H9 (cell line): ENCODE results near the gene UQCR11. TPM values are rescaled to one million over a fixed set of nuclear protein-coding genes. Genes with fewer than 3 reads are reported as not detected.

Experiments
- DNase-seq: peaks from one replicate; pipeline ENCODE4 v3.0.0-alpha.2; 2017
- H2AFZ ChIP-seq: one replicate; pipeline ENCODE4 v1.6.1; 2013; ENCODE audit warnings: mild to moderate bottlenecking, low read length, control low read depth, moderate library complexity
- H2AK5ac ChIP-seq: 2 replicates; pipeline ENCODE4 v1.6.1; 2013; ENCODE audit warnings: low read length, control low read depth, mixed read lengths; ENCODE audit not compliant: insufficient read length
- H2BK120ac ChIP-seq: one replicate; pipeline ENCODE4 v1.6.1; 2013; ENCODE audit warnings: low read depth, mild to moderate bottlenecking, low read length, control low read depth, inconsistent platforms; ENCODE audit not compliant: poor library complexity, severe bottlenecking
- H2BK12ac ChIP-seq: 2 replicates; pipeline ENCODE4 v1.6.1; 2013; ENCODE audit warnings: low read length, control low read depth, mixed read lengths, low read depth; ENCODE audit not compliant: insufficient read length
- H2BK15ac ChIP-seq: 2 replicates; pipeline ENCODE4 v1.6.1; 2013; ENCODE audit warnings: low read depth, low read length, control low read depth
- H2BK20ac ChIP-seq: one replicate; pipeline ENCODE4 v1.6.1; 2013; ENCODE audit warnings: low read depth, mild to moderate bottlenecking, low read length, control low read depth, inconsistent platforms; ENCODE audit not compliant: poor library complexity, severe bottlenecking
- H2BK5ac ChIP-seq: 2 replicates; pipeline ENCODE4 v1.6.1; 2013; ENCODE audit warnings: low read length, control low read depth, mixed read lengths; ENCODE audit not compliant: insufficient read length
- H3K14ac ChIP-seq: 2 replicates; pipeline ENCODE4 v1.6.1; 2013; ENCODE audit warnings: low read length, control low read depth; ENCODE audit not compliant: insufficient read depth
- H3K18ac ChIP-seq: 2 replicates; pipeline ENCODE4 v1.6.1; 2013; ENCODE audit warnings: low read depth, mild to moderate bottlenecking, mixed read lengths, low read length, control low read depth; ENCODE audit not compliant: insufficient read length
- H3K23ac ChIP-seq: 2 replicates; pipeline ENCODE4 v1.6.1; 2013; ENCODE audit warnings: low read length, control low read depth, mixed read lengths, low read depth; ENCODE audit not compliant: insufficient read length
- H3K23me2 ChIP-seq: 2 replicates; pipeline ENCODE4 v1.6.1; 2013; ENCODE audit warnings: low read depth, mild to moderate bottlenecking, mixed read lengths, low read length, control low read depth; ENCODE audit not compliant: insufficient read length, poor library complexity, severe bottlenecking
- H3K27ac ChIP-seq: 2 replicates; pipeline ENCODE4 v1.5.1; 2013; ENCODE audit warnings: low read length, control low read depth, mixed read lengths, low read depth; ENCODE audit not compliant: insufficient read length
- H3K27me3 ChIP-seq: 2 replicates; pipeline ENCODE4 v1.6.1; 2013; ENCODE audit warnings: low read length, control low read depth, inconsistent platforms; ENCODE audit not compliant: insufficient read depth
- H3K4ac ChIP-seq: 2 replicates; pipeline ENCODE4 v1.6.1; 2013; ENCODE audit warnings: low read depth, mild to moderate bottlenecking, control low read depth, inconsistent platforms, low read length, moderate library complexity
- H3K4me1 ChIP-seq: 2 replicates; pipeline ENCODE4 v1.6.1; 2013; ENCODE audit warnings: low read length, control low read depth, inconsistent platforms; ENCODE audit not compliant: insufficient read depth
- H3K4me2 ChIP-seq: 2 replicates; pipeline ENCODE4 v1.6.1; 2013; ENCODE audit warnings: low read length, control low read depth, mixed read lengths; ENCODE audit not compliant: insufficient read length, insufficient read depth
- H3K56ac ChIP-seq: 2 replicates; pipeline ENCODE4 v1.6.1; 2013; ENCODE audit warnings: low read depth, mild to moderate bottlenecking, mixed read lengths, low read length, control low read depth; ENCODE audit not compliant: insufficient read length
- H3K79me1 ChIP-seq: 2 replicates; pipeline ENCODE4 v1.6.1; 2013; ENCODE audit warnings: low read depth, mild to moderate bottlenecking, moderate library complexity, low read length, control low read depth, inconsistent platforms; ENCODE audit not compliant: insufficient read depth, poor library complexity, severe bottlenecking
- H3K79me2 ChIP-seq: 2 replicates; pipeline ENCODE4 v1.6.1; 2013; ENCODE audit warnings: low read length, control low read depth, inconsistent platforms; ENCODE audit not compliant: insufficient read depth
- H3K9ac ChIP-seq: 2 replicates; pipeline ENCODE4 v1.6.1; 2013; ENCODE audit warnings: low read length, control low read depth, mixed read lengths; ENCODE audit not compliant: insufficient read length; ENCODE audit errors: extremely low read depth
- H3K9me3 ChIP-seq: one replicate; pipeline ENCODE4 v1.6.1; 2013; ENCODE audit warnings: low read depth, low read length, inconsistent platforms; ENCODE audit not compliant: control insufficient read depth
- H3T11ph ChIP-seq: one replicate; pipeline ENCODE4 v1.6.1; 2013; ENCODE audit warnings: mild to moderate bottlenecking, low read length, control low read depth, inconsistent platforms
- H4K20me1 ChIP-seq: one replicate; pipeline ENCODE4 v1.6.1; 2013; ENCODE audit not compliant: control insufficient read depth, insufficient read length, insufficient read depth
- H4K5ac ChIP-seq: 2 replicates; pipeline ENCODE4 v1.6.1; 2013; ENCODE audit warnings: low read depth, mild to moderate bottlenecking, mixed read lengths, low read length, control low read depth; ENCODE audit not compliant: insufficient read length
- H4K8ac ChIP-seq: replicated peaks from 2 replicates; pipeline ENCODE4 v1.6.1; 2013; ENCODE audit warnings: low read length, control low read depth, mixed read lengths, low read depth; ENCODE audit not compliant: insufficient read length
- H4K91ac ChIP-seq: 2 replicates; pipeline ENCODE4 v1.6.1; 2013; ENCODE audit warnings: low read depth, mild to moderate bottlenecking, moderate library complexity, mixed read lengths, low read length, control low read depth; ENCODE audit not compliant: insufficient read length
- H3K27ac Mint-ChIP-seq, 3 experiments: 2 replicates in 2 of 3; 3 replicates in 1 of 3; pipeline ENCODE4 v1.8.0; 2020 to 2021; ENCODE audit warnings: mixed read lengths in 3 of 3, mild to moderate bottlenecking in 1 of 3, moderate library complexity in 1 of 3
- H3K27me3 Mint-ChIP-seq: 2 replicates; pipeline ENCODE4 v1.8.0; 2021; ENCODE audit warnings: low read depth, mild to moderate bottlenecking, moderate library complexity, mixed read lengths
- H3K36me3 Mint-ChIP-seq, 3 experiments: 2 replicates in 2 of 3; 3 replicates in 1 of 3; pipeline ENCODE4 v1.8.0; 2020 to 2021; ENCODE audit warnings: low read depth in 3 of 3, mixed read lengths in 3 of 3; ENCODE audit not compliant: insufficient read depth in 1 of 3
- H3K4me1 Mint-ChIP-seq, 2 experiments: 2 replicates each; pipeline ENCODE4 v1.8.0; 2020; ENCODE audit warnings: mixed read lengths in 2 of 2
- H3K4me3 Mint-ChIP-seq, 2 experiments: 2 replicates in 1 of 2; 3 replicates in 1 of 2; pipeline ENCODE4 v1.8.0; 2020 to 2021; ENCODE audit warnings: mild to moderate bottlenecking in 2 of 2, mixed read lengths in 2 of 2, moderate library complexity in 1 of 2
- H3K9me3 Mint-ChIP-seq, 2 experiments: 2 replicates in 1 of 2; 3 replicates in 1 of 2; pipeline ENCODE4 v1.8.0; 2020; ENCODE audit warnings: mild to moderate bottlenecking in 2 of 2, mixed read lengths in 2 of 2, moderate library complexity in 1 of 2
- CTCF ChIP-seq: fragments of 200-600 bp; sonication (generic); conservative IDR thresholded peaks from 3 replicates; pipeline ENCODE4 v1.8.0; 2021; ENCODE audit warnings: antibody characterized with exemption, mild to moderate bottlenecking
- WGBS: extraction: QIAGEN DNeasy Blood & Tissue Kit; methylation state at CpG from one replicate; pipeline ENCODE4 v1.1.7; 2013; ENCODE audit warnings: missing lambda C conversion rate, low lambda C conversion rate, mixed read lengths; ENCODE audit not compliant: insufficient read length; ENCODE audit errors: extremely low coverage; 5-methylcytosine and 5-hydroxymethylcytosine counted together
- long read RNA-seq: library from polyadenylated mRNA; unstranded; transcript quantifications from one replicate; pipeline ENCODE4 v2.0.0, GENCODE V29; 2020
- total RNA-seq: library from RNA; stranded (reverse); gene quantifications from 2 replicates; pipeline ENCODE4 v1.2.1, GENCODE V29; 2021

UQCR11 gene
- total RNA-seq = 166 and 174 TPM in 2 replicates
- long read RNA-seq, transcript UQCR11-203 (3 exons, 1,324 nt) = major isoform, 238 of 249 reads
- long read RNA-seq, transcript UQCR11-201 (2 exons, 753 nt) = minor isoform, 5 of 249 reads
- long read RNA-seq, partial matches to known transcripts = 1 of 249 reads
- long read RNA-seq, other reads (novel, unspliced or antisense) = 5 of 249 reads

- no peak within 1 kb of the TSS for H2BK120ac ChIP-seq
- H3K27ac Mint-ChIP-seq = peak within 1 kb of the TSS; percentile 96 to 98 (median 98)
- WGBS = no CpG with 5 or more reads among the region's 79 CpGs
- peak within 1 kb of the TSS; percentile 50 for H3K9ac ChIP-seq
- no peaks in the 10 kb centered on the region for H3K4me1 ChIP-seq
- H3K56ac ChIP-seq = no peak within 1 kb of the TSS
- H3K14ac ChIP-seq = peak within 1 kb of the TSS; percentile 23; the same call in 1 of the 2 replicates
- no peaks in the 10 kb centered on the region for H4K20me1 ChIP-seq
- H3K27me3 ChIP-seq = no peaks in the 10 kb centered on the region
- H4K5ac ChIP-seq = no peak within 1 kb of the TSS
- H3K23ac ChIP-seq = no peak within 1 kb of the TSS
- H4K91ac ChIP-seq = no peak within 1 kb of the TSS
- no peak within 1 kb of the TSS for H4K8ac ChIP-seq
- H3K79me1 ChIP-seq = peaks cover 4% of the 10 kb centered on the region
- H3K27me3 Mint-ChIP-seq = no peaks in the 10 kb centered on the region; the same call in 1 of the 2 replicates
- H3K27ac ChIP-seq = no peak within 1 kb of the TSS
- H3K9me3 ChIP-seq = no peaks in the 10 kb centered on the region
- no peak within 1 kb of the TSS for H3T11ph ChIP-seq
- no peak within 1 kb of the TSS for H2BK5ac ChIP-seq
- peak; percentile 55 for TF ChIP-seq CTCF
- peak; percentile 96 for DNase-seq
- H3K23me2 ChIP-seq = peaks cover 9% of the 10 kb centered on the region
- no peak within 1 kb of the TSS for H2BK15ac ChIP-seq
- no peaks in the 10 kb centered on the region for H3K9me3 Mint-ChIP-seq
- no peak within 1 kb of the TSS; the same call in 1 of the 2 replicates for H3K4ac ChIP-seq
- H3K36me3 Mint-ChIP-seq = peaks cover 5 to 20% (median 16%) of the 10 kb centered on the region in 3 experiments
- H3K4me2 ChIP-seq = peak within 1 kb of the TSS; percentile 87
- H2AK5ac ChIP-seq = no peak within 1 kb of the TSS
- H2BK12ac ChIP-seq = no peak within 1 kb of the TSS
- peaks cover 17% of the 10 kb centered on the region; the same call in 1 of the 2 replicates for H3K79me2 ChIP-seq
- H2BK20ac ChIP-seq = no peak within 1 kb of the TSS
- H3K4me3 Mint-ChIP-seq = peak within 1 kb of the TSS; percentile 78 to 91
- no peak within 1 kb of the TSS for H3K18ac ChIP-seq
- peaks cover 13 to 18% of the 10 kb centered on the region in 2 experiments for H3K4me1 Mint-ChIP-seq
- H2AFZ ChIP-seq = no peak within 1 kb of the TSS
These were observed at the start of gene UQCR11 for GRCh38 chr19:1605236-1606137. UQCR11 (minus strand) TSS chr19:1605462; CDS start chr19:1605409, 53 bp downstream.
